NT2/D1 (cell line): Measurements from ENCODE around the gene GARNL3.

Source experiments
- YY1 ChIP-seq: IDR thresholded peaks from 2 replicates; pipeline ENCODE4 v1.6.1; 2011; ENCODE audit not compliant: insufficient read length, insufficient read depth
- ZNF274 ChIP-seq: IDR thresholded peaks from 2 replicates; pipeline ENCODE4 v1.6.1; 2011; ENCODE audit warnings: mild to moderate bottlenecking, low read depth, low read length

DNA sequence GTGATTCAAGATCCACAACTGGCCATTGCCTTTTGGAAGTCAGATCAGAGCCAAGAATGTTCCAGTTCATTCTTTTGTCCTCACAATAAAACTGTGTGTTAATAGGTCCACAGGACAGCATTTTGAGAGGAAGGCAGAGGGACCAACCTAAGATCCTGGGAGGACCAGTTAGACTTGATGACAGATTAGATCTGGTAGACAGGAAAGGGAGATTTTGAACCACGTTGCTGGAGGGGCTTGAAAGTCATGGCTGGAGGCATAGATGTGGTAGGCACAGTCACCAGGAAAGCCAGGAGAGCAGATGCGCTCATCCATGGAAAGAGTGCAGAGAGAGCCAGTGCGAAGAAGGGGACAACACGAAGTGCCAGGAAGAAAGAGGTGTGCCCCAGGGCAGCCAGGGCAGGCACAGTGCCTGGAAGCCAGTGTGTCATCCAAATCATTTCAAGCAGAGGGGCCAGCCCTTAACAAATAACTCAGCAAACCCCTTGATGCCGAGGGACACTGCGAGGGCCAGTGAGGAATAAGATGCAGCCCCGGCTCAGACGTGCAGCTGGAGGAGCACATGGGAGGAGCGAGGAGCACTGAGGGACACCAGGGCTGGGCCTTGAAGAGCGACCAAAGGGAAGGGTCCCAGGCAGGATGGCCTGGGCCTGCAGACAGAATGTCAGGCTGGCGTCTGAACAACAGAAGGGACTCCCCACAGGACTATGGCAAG is 119.6 kb downstream of the GARNL3 start:
- TF ChIP-seq YY1 (no peak), ZNF274 (no peak)
